A673 (cell line): ENCODE results near the gene TFIP11.
A peak's percentile ranks its signal among the peaks of the same experiment; 100 is the strongest.

Source experiments
- CTCF ChIP-seq: fragments of 300-800, 200-600 bp; sonication (generic); conservative IDR thresholded peaks from 2 replicates; pipeline ENCODE4 v1.5.1; 2017; ENCODE audit warnings: low read depth, mild to moderate bottlenecking, antibody characterized with exemption, low read length, moderate library complexity, mixed read lengths
- EZH2 ChIP-seq: fragments of 200-600 bp; sonication (generic); IDR thresholded peaks from 2 replicates; pipeline ENCODE4 v1.6.1; 2017; ENCODE audit warnings: borderline replicate concordance, low read depth, mild to moderate bottlenecking, mixed read lengths, antibody characterized with exemption, low read length; ENCODE audit not compliant: poor library complexity, severe bottlenecking

- peak; percentile 69 for TF ChIP-seq CTCF
- no peak for TF ChIP-seq EZH2
Measured at GRCh38 chr22:26502688-26503561, 9.3 kb downstream of the TFIP11 start.
